A549 (cell line): ENCODE results near the gene PCGF2. TPM values are rescaled to one million over a fixed set of nuclear protein-coding genes. Genes with fewer than 3 reads are reported as not detected.
A peak's percentile ranks its signal among the peaks of the same experiment; 100 is the strongest.

Experiments
- ATAC-seq, 2 experiments: fragments of 200-7000 bp in 1 of 2; fragments of >200 bp in 1 of 2; cut with Nextera tagmentation in 1 of 2; cut with Tn5 transposase in 1 of 2; 3 replicates each; pipeline versions ENCODE4 v1.8.0 to v1.9.1; 2018 to 2020; ENCODE audit warnings: mild to moderate bottlenecking in 1 of 2, moderate library complexity in 1 of 2
- CTCF ChIA-PET: fragments of 300-600 bp; sonication (Branson Sonifier 250); formaldehyde crosslinking; extraction: SDS; loops from one replicate; lab custom pipeline; 2021; ENCODE audit warnings: antibody characterized with exemption, inconsistent platforms; lab: Yijun Ruan, JAX
- POLR2A ChIA-PET: fragments of 350-600 bp; formaldehyde crosslinking; extraction: SDS; loops from one replicate; lab custom pipeline; 2021; ENCODE audit warnings: antibody characterized with exemption, inconsistent platforms; lab: Yijun Ruan, JAX
- DNase-seq, 2 experiments: peaks; one replicate each; pipeline versions ENCODE4 v3.0.0 to v3.0.0-alpha.2; 2011 to 2016; ENCODE audit warnings: low read depth in 1 of 2, low spot score in 1 of 2
- FAIRE-seq: peaks from 2 replicates; lab custom pipeline; 2011; peaks lifted over from hg19 to GRCh38; lab: Jason Lieb, UNC
- H3K27ac ChIP-seq, 2 experiments: fragments of >200 bp; sonication (Bioruptor Twin); formaldehyde crosslinking; 3 replicates each; pipeline ENCODE4 v1.5.1; 2016 to 2017
- H3K4me1 ChIP-seq: fragments of >200 bp; sonication (Bioruptor Twin); formaldehyde crosslinking; 3 replicates; pipeline ENCODE4 v1.6.1; 2016
- H3K4me2 ChIP-seq: fragments of >200 bp; sonication (Bioruptor Twin); formaldehyde crosslinking; 3 replicates; pipeline ENCODE4 v1.6.1; 2016
- H3K4me3 ChIP-seq: fragments of >200 bp; sonication (Bioruptor Twin); formaldehyde crosslinking; 3 replicates; pipeline ENCODE4 v1.5.1; 2016
- H3K9me3 ChIP-seq: fragments of >200 bp; sonication (Bioruptor Twin); formaldehyde crosslinking; 3 replicates; pipeline ENCODE4 v1.6.1; 2016
- BHLHE40 ChIP-seq: IDR thresholded peaks from 2 replicates; pipeline ENCODE4 v1.6.1; 2012; ENCODE audit warnings: low read depth, low read length, inconsistent platforms
- CBX8 ChIP-seq: fragments of 200-600 bp; sonication (generic); IDR thresholded peaks from 2 replicates; pipeline ENCODE4 v1.6.1; 2016
- CHD4 ChIP-seq: fragments of 200-600 bp; sonication (generic); IDR thresholded peaks from 2 replicates; pipeline ENCODE4 v1.6.1; 2016; ENCODE audit warnings: antibody characterized with exemption, mild to moderate bottlenecking, borderline replicate concordance
- ESRRA ChIP-seq: fragments of 150-350 bp; IDR thresholded peaks from 2 replicates; pipeline ENCODE4 v1.6.1; 2014; ENCODE audit warnings: mild to moderate bottlenecking, low read length, borderline replicate concordance
- FOSB ChIP-seq: fragments of 250-450 bp; sonication (Bioruptor Pico); IDR thresholded peaks from 2 replicates; pipeline ENCODE4 v1.5.0; 2020; ENCODE audit warnings: mild to moderate bottlenecking, moderate library complexity
- FOSL2 ChIP-seq, 2 experiments: fragments of 450-650 bp in 1 of 2; fragments of >200 bp in 1 of 2; sonication (Bioruptor Twin) in 1 of 2; formaldehyde crosslinking; IDR thresholded peaks; 2 replicates each; pipeline versions ENCODE4 v1.5.0 to v1.6.1; 2016 to 2020; ENCODE audit warnings: mild to moderate bottlenecking in 1 of 2, moderate library complexity in 1 of 2
- FOXS1 ChIP-seq: fragments of 250-450 bp; sonication (Bioruptor Pico); IDR thresholded peaks from 2 replicates; pipeline ENCODE4 v1.5.0; 2020; ENCODE audit warnings: mild to moderate bottlenecking, moderate library complexity
- HES2 ChIP-seq: fragments of >200 bp; sonication (Bioruptor Twin); formaldehyde crosslinking; IDR thresholded peaks from 2 replicates; pipeline ENCODE4 v1.6.1; 2016
- HOXB5 ChIP-seq: fragments of 250-450 bp; sonication (Bioruptor Pico); IDR thresholded peaks from 2 replicates; pipeline ENCODE4 v1.5.0; 2020; ENCODE audit warnings: mild to moderate bottlenecking, moderate library complexity
- MAZ ChIP-seq: fragments of 150-350 bp; IDR thresholded peaks from 2 replicates; pipeline ENCODE4 v1.6.1; 2014; ENCODE audit warnings: antibody characterized with exemption, low read depth, low read length, borderline replicate concordance
- NR3C1 ChIP-seq: fragments of >200 bp; sonication (Bioruptor Twin); formaldehyde crosslinking; IDR thresholded peaks from 3 replicates; pipeline ENCODE4 v1.6.1; 2017
- PHF8 ChIP-seq: fragments of 200-600 bp; sonication (generic); IDR thresholded peaks from 2 replicates; pipeline ENCODE4 v1.6.1; 2016; ENCODE audit warnings: low read depth, mild to moderate bottlenecking, antibody characterized with exemption, moderate library complexity, borderline replicate concordance
- POLR2A ChIP-seq: IDR thresholded peaks from 2 replicates; pipeline ENCODE4 v1.6.1; 2012; ENCODE audit warnings: mild to moderate bottlenecking, low read length
- POLR2AphosphoS2 ChIP-seq: conservative IDR thresholded peaks from 2 replicates; pipeline ENCODE4 v1.6.1; 2012; ENCODE audit warnings: low read length, improper control_type of control experiment, inconsistent platforms
- RARB ChIP-seq: fragments of 250-450 bp; sonication (Bioruptor Pico); IDR thresholded peaks from 2 replicates; pipeline ENCODE4 v1.8.0; 2021; ENCODE audit warnings: mild to moderate bottlenecking, moderate library complexity
- REST ChIP-seq: fragments of 200-600 bp; sonication (generic); IDR thresholded peaks from 2 replicates; pipeline ENCODE4 v1.6.1; 2016; ENCODE audit warnings: antibody characterized with exemption, mild to moderate bottlenecking, moderate library complexity
- ZSCAN20 ChIP-seq: fragments of 250-450 bp; sonication (Bioruptor Pico); IDR thresholded peaks from 2 replicates; pipeline ENCODE4 v1.8.0; 2022; ENCODE audit warnings: mild to moderate bottlenecking, moderate library complexity
- WGBS: methylation state at CpG from one replicate; pipeline ENCODE4 v1.1.6; 2017; ENCODE audit errors: missing lambda C conversion rate; 5-methylcytosine and 5-hydroxymethylcytosine counted together
- polyA plus RNA-seq, 4 experiments: library from polyadenylated mRNA; depleted of rRNA in 3 of 4; stranded (reverse); fragments of >200 nt; fragmentation: RNase III in 1 of 4; extraction: RNeasy Plus Mini Kit Qiagen cat#74134 plus additional on column Dnase treatment in 1 of 4; gene quantifications; 2 replicates in 3 of 4; 3 replicates in 1 of 4; pipeline ENCODE4 v1.2.3, GENCODE V29; 2011 to 2017
- TF ChIP-seq, protein P1 (sequence below): fragments of 450-650 bp; IDR thresholded peaks from 2 replicates; pipeline ENCODE4 v1.6.1; 2014; ENCODE audit warnings: antibody characterized with exemption
- TF ChIP-seq, protein P2 (sequence below): fragments of 250-450 bp; sonication (Bioruptor Pico); IDR thresholded peaks from 2 replicates; pipeline ENCODE4 v1.5.0; 2021; ENCODE audit warnings: mild to moderate bottlenecking, moderate library complexity, borderline replicate concordance
- TF ChIP-seq, protein P3 (sequence below): IDR thresholded peaks from 2 replicates; pipeline ENCODE4 v1.6.1; 2012; ENCODE audit warnings: low read depth, borderline replicate concordance

Gene PCGF2
- polyA plus RNA-seq, 2 of the 4 experiments (the other 2 are of a cell fraction) = 19.9 to 43.6 TPM

DNA sequence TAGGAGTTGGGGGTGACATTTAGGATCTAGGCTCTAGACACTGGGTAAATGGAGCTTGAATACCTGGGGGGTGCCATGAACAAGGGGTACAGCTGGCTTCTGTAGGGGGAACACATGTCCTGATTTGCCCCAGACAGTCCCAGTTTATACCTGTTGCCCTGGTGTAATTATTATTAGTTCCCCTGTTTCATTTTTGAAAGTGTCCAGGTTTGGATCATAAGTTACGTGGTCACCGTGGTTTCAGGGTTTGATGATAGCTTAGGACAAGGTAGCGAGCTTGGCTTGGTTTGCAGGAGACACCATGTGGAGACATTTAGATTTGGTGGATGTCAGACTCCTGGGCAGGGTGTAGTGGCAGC is 37.6 kb downstream of the PCGF2 start:
- no peak overlapping the region for H3K4me3 ChIP-seq
- FAIRE-seq = no peak
- peak in 1 of 2 experiments; percentile 3; a peak in 1 of 6 replicates for ATAC-seq
- WGBS = 94% methylated on average over 3 of the region's 3 CpGs
- ChIA-PET POLR2A (interaction anchor here (0.9 kb wide), 1 partner anchor 41 kb away, joined by 3 read pairs; no protein-coding TSS in a partner anchor), CTCF (interaction anchor here (0.8 to 5.7 kb wide), 11 partner anchors 9 to 442 kb away, joined by 3 to 64 read pairs (median 6); no protein-coding TSS in a partner anchor)
- no peak overlapping the region for H3K27ac ChIP-seq
- TF ChIP-seq, protein P1, sequence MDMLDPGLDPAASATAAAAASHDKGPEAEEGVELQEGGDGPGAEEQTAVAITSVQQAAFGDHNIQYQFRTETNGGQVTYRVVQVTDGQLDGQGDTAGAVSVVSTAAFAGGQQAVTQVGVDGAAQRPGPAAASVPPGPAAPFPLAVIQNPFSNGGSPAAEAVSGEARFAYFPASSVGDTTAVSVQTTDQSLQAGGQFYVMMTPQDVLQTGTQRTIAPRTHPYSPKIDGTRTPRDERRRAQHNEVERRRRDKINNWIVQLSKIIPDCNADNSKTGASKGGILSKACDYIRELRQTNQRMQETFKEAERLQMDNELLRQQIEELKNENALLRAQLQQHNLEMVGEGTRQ = no peak
- TF ChIP-seq CBX8 (no peak), ZSCAN20 (no peak), HOXB5 (CRISPR knock-in tag) (no peak), POLR2AphosphoS2 (no peak), CHD4 (no peak), ESRRA (no peak), PHF8 (no peak), POLR2A (no peak), REST (no peak), FOXS1 (no peak), FOSB (CRISPR knock-in tag) (no peak), MAZ (no peak), NR3C1 (no peak), FOSL2 (IDR thresholded peaks at IDR 0.05) (no peak), FOSL2 (CRISPR knock-in tag; IDR thresholded peaks at IDR 0.05) (no peak), BHLHE40 (no peak), RARB (no peak), HES2 (no peak)
- TF ChIP-seq, protein P2, sequence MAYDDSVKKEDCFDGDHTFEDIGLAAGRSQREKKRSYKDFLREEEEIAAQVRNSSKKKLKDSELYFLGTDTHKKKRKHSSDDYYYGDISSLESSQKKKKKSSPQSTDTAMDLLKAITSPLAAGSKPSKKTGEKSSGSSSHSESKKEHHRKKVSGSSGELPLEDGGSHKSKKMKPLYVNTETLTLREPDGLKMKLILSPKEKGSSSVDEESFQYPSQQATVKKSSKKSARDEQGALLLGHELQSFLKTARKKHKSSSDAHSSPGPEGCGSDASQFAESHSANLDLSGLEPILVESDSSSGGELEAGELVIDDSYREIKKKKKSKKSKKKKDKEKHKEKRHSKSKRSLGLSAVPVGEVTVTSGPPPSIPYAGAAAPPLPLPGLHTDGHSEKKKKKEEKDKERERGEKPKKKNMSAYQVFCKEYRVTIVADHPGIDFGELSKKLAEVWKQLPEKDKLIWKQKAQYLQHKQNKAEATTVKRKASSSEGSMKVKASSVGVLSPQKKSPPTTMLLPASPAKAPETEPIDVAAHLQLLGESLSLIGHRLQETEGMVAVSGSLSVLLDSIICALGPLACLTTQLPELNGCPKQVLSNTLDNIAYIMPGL = no peak
- TF ChIP-seq, protein P3, sequence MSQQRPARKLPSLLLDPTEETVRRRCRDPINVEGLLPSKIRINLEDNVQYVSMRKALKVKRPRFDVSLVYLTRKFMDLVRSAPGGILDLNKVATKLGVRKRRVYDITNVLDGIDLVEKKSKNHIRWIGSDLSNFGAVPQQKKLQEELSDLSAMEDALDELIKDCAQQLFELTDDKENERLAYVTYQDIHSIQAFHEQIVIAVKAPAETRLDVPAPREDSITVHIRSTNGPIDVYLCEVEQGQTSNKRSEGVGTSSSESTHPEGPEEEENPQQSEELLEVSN = no peak
- H3K4me2 ChIP-seq = no peak overlapping the region
- H3K4me1 ChIP-seq = peaks cover 16% of the 10 kb centered on the region
- no peak for DNase-seq
- no peaks in the 10 kb centered on the region for H3K9me3 ChIP-seq
